ENCODE results near the gene TDRD1. TPM values are rescaled to one million over a fixed set of nuclear protein-coding genes. Genes with fewer than 3 reads are reported as not detected.

The TDRD1 gene
- total RNA-seq, 4 donors from 2014 or later, result 0.10 TPM; not detected in 3

DNA sequence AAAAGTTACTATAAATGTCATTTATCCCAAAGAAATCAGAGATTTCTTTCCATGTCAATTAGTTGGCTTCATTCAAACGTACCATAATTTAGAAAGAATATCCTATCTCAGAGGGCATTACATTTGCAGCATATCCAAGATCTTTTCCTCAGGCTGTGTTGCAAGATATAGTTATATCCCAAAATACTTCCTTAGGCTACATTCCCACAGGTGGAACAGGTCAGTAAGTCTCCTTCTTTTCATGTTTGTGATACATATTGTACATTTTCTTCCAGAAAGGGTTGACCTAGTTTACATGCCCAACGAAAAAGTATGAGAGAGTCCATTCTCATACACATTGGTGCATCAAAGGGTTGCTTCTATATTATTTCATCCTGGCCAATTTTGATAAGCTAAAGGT is 33.0 kb downstream of the TDRD1 start:
- DNase-seq (no peak), ATAC-seq (no peak)
- Histone ChIP-seq H3K4me3 (no peak overlapping the region), H3K4me1 (no peaks in the 10 kb centered on the region), H3K9me3 (no peaks in the 10 kb centered on the region), H3K36me3 (no peaks in the 10 kb centered on the region), H3K27ac (no peak overlapping the region), H3K27me3 (no peaks in the 10 kb centered on the region)
- in situ Hi-C loops (cut with MboI; ENCODE audit: low sequenced_read_pairs in 4 of 4), result no loop called here
- TF ChIP-seq POLR2A (IDR thresholded peaks at IDR 0.05), result no peak
- TF ChIP-seq, protein P1, sequence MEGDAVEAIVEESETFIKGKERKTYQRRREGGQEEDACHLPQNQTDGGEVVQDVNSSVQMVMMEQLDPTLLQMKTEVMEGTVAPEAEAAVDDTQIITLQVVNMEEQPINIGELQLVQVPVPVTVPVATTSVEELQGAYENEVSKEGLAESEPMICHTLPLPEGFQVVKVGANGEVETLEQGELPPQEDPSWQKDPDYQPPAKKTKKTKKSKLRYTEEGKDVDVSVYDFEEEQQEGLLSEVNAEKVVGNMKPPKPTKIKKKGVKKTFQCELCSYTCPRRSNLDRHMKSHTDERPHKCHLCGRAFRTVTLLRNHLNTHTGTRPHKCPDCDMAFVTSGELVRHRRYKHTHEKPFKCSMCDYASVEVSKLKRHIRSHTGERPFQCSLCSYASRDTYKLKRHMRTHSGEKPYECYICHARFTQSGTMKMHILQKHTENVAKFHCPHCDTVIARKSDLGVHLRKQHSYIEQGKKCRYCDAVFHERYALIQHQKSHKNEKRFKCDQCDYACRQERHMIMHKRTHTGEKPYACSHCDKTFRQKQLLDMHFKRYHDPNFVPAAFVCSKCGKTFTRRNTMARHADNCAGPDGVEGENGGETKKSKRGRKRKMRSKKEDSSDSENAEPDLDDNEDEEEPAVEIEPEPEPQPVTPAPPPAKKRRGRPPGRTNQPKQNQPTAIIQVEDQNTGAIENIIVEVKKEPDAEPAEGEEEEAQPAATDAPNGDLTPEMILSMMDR (IDR thresholded peaks at IDR 0.05 in 4 of 5, conservative IDR thresholded peaks at IDR 0.05 in 1 of 5), result no peak
- intact Hi-C loops (cut with DNase I; ENCODE audit: low total_unique reads), result no loop called here

DNA sequence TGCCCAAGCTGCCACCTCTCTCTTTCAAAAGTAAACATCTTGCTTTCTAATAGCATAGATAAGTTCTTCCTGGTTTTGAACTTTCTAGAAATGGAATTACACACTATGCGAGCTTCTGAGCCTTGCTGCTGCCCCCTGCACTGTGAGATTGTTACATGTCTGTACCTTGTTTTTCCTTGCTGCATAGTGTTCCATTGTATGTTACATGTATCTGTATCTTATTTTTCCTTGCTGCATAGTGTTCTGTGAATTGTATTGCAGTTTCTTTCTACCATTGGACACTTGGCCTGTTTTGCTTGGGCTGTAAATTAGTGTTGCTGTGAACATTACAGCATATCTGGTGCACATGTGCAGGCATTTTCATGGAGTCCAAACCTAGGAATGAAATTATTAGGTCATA is 35.9 kb downstream of the TDRD1 start:
- Histone ChIP-seq H3K9me3 (no peaks in the 10 kb centered on the region), H3K36me3 (no peaks in the 10 kb centered on the region), H3K4me1 (no peaks in the 10 kb centered on the region), H3K27me3 (no peaks in the 10 kb centered on the region), H3K4me3 (no peak overlapping the region), H3K27ac (no peak overlapping the region)
- in situ Hi-C loops (cut with MboI; ENCODE audit: low sequenced_read_pairs in 4 of 4) (no loop called here), intact Hi-C loops (cut with DNase I; ENCODE audit: low total_unique reads) (no loop called here)
- TF ChIP-seq, protein P1 (IDR thresholded peaks at IDR 0.05 in 4 of 5, conservative IDR thresholded peaks at IDR 0.05 in 1 of 5), result no peak
- TF ChIP-seq POLR2A (IDR thresholded peaks at IDR 0.05), result no peak
- ATAC-seq (no peak), DNase-seq (no peak)

DNA sequence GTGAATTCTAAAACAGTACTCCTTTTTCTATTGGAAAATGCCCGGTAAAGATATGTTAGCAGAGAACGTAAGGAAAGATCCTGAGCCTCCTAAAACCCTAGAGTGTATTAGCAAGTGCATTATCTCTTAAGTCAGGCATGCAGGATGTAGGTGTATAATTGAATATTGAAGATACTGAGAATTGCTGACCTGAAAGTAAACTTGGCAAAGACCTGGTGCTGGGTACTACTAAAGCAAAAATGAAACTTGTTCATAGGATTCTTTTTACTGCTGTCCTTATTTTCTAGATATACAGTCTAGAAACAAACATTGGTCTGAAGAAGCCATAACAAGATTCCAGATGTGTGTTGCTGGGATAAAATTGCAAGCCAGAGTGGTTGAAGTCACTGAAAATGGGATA is 41.1 kb downstream of the TDRD1 start:
- DNase-seq, result no peak
- in situ Hi-C loops (cut with MboI; ENCODE audit: low sequenced_read_pairs in 4 of 4), result no loop called here
- intact Hi-C loops (cut with DNase I; ENCODE audit: low total_unique reads), result no loop called here
- no peak for TF ChIP-seq POLR2A (IDR thresholded peaks at IDR 0.05)
- TF ChIP-seq, protein P1 (IDR thresholded peaks at IDR 0.05 in 4 of 5, conservative IDR thresholded peaks at IDR 0.05 in 1 of 5), result no peak
- no peaks in the 10 kb centered on the region for H3K27me3 ChIP-seq
- ATAC-seq, result no peak
- no peak overlapping the region for H3K27ac ChIP-seq
- H3K36me3 ChIP-seq, result no peaks in the 10 kb centered on the region
- H3K9me3 ChIP-seq, result no peaks in the 10 kb centered on the region
- no peak overlapping the region for H3K4me3 ChIP-seq
- H3K4me1 ChIP-seq, result peaks cover 0 to 8% of the 10 kb centered on the region in 2 donors

DNA sequence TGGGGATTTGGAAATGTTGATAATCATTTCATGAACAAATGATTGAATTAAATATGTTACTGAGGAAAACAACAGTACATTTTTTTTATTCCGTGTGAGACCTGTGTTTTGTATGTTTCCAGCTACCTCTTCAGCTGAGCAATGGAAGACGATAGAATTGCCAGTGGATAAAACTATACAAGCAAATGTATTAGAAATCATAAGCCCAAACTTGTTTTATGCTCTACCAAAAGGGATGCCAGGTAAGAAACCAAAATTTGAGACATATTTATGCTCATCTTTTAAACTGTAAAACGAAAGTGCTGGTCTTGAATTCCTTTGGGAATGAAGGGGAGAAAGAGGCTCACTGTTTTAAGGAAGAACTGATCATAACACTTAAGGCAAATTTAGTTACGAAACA is 42.1 kb downstream of the TDRD1 start:
- TF ChIP-seq, protein P1 (IDR thresholded peaks at IDR 0.05 in 4 of 5, conservative IDR thresholded peaks at IDR 0.05 in 1 of 5), result no peak
- TF ChIP-seq POLR2A (IDR thresholded peaks at IDR 0.05), result no peak
- no peak overlapping the region for H3K4me3 ChIP-seq
- ATAC-seq (no peak), DNase-seq (no peak)
- intact Hi-C loops (cut with DNase I; ENCODE audit: low total_unique reads) (no loop called here), in situ Hi-C loops (cut with MboI; ENCODE audit: low sequenced_read_pairs in 4 of 4) (no loop called here)
- no peaks in the 10 kb centered on the region for H3K36me3 ChIP-seq
- H3K27ac ChIP-seq, result no peak overlapping the region
- no peaks in the 10 kb centered on the region for H3K27me3 ChIP-seq
- H3K4me1 ChIP-seq, result peaks cover 0 to 8% of the 10 kb centered on the region in 2 donors
- H3K9me3 ChIP-seq, result no peaks in the 10 kb centered on the region

DNA sequence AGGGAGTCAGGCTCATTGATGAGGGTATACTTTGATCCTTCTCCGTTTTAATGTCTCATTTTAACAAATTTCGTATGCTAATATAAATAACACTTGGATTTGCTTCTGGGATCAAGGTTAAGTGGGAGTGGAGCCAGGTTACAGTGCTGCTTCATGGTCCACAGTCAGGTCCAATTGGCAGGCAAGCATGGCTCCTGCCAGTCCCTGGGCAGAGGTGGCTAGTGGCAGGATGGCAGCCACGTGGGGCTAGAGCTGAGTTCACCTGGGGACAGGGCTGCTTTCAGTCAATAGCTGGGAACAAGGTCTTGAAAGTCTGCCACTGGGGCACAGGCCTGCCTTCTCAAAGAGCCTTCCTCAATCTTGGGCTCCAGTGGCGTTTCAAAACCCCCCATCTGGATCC is 43.9 kb downstream of the TDRD1 start:
- Histone ChIP-seq H3K4me1 (peaks cover 0 to 8% of the 10 kb centered on the region in 2 donors), H3K27me3 (no peaks in the 10 kb centered on the region), H3K27ac (no peak overlapping the region), H3K9me3 (no peaks in the 10 kb centered on the region), H3K4me3 (no peak overlapping the region), H3K36me3 (no peaks in the 10 kb centered on the region)
- in situ Hi-C loops (cut with MboI; ENCODE audit: low sequenced_read_pairs in 4 of 4), result no loop called here
- DNase-seq (peak; percentile 10 to 62), ATAC-seq (peak in 1 of 2 donors; percentile 66)
- intact Hi-C loops (cut with DNase I; ENCODE audit: low total_unique reads), result no loop called here
- TF ChIP-seq, protein P1 (IDR thresholded peaks at IDR 0.05 in 4 of 5, conservative IDR thresholded peaks at IDR 0.05 in 1 of 5), result no peak
- TF ChIP-seq POLR2A (IDR thresholded peaks at IDR 0.05), result no peak

Measured in gastrocnemius medialis (tissue), 4 donors.